Hepatocyte (in vitro differentiated cells): ENCODE measurements around the gene AMOTL1.

ENCODE experiments used
- CTCF ChIP-seq: fragments of 200-600 bp; sonication (generic); IDR thresholded peaks from 2 replicates; pipeline ENCODE4 v1.5.1; 2016; ENCODE audit warnings: antibody characterized with exemption, mild to moderate bottlenecking; ENCODE audit not compliant: poor library complexity
- EZH2phosphoT487 ChIP-seq: fragments of 200-600 bp; sonication (generic); IDR thresholded peaks from one replicate; pipeline ENCODE4 v1.6.1; 2018; ENCODE audit warnings: antibody characterized with exemption, mild to moderate bottlenecking, low read depth, moderate library complexity; ENCODE audit not compliant: unreplicated experiment, severe bottlenecking

- TF ChIP-seq CTCF (no peak), EZH2phosphoT487 (no peak)
These were observed 9.5 kb upstream of the AMOTL1 start for GRCh38 chr11:94758666-94759065.
